GM18502 (cell line): Measurements from ENCODE around the gene ERBIN.
A peak's percentile ranks its signal among the peaks of the same experiment; 100 is the strongest.

Experiments
- ATAC-seq: cut with Tn5 transposase; IDR thresholded peaks from one replicate; pipeline ENCODE4 v1.9.1; 2021; ENCODE audit warnings: mild to moderate bottlenecking; ENCODE audit not compliant: unreplicated experiment, poor library complexity

ERBIN gene

GRCh38 chr5:65916066-65916465 is 10.3 kb upstream of the ERBIN start:
- no peak for ATAC-seq

DNA sequence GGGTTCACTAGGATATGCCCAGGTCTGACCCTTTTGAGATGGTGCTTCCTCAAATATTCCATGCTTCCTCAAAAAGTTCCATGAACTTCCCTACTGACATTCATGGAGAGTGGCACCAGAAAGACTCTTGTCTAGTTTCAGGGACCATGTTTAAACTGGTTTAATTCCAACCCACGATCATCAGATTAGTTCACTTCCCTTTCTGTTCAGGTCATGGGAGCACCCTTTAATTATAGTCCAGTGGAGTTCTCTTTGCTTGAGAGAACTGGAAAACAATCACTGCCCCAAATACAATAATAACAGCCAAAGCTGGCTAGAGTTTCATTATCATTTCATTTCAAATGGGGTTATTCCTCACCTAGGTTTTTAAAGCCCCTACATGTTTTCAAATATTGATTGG is 9.7 kb upstream of the ERBIN start:
- ATAC-seq = no peak

DNA sequence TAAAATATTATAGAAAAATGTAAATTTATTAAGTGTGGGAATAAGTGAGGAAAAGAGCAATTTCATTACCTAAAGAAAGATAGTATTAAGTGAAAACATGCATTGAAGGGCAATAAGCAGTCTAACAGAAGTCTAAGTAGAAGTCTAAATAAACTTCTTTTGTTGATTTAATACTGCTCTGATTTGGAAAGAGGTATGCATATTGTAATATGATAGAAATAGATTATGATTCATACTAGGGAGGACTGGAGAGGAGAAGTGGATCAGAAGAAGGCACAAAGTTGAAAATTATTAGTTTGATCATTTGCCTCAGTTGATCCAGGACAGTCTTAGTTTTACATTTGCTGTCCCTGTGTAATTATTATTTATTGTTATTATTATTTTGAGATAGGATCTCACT is 6.6 kb upstream of the ERBIN start:
- no peak for ATAC-seq

- ATAC-seq = no peak
Observed at GRCh38 chr5:65923339-65923738, 3.0 kb upstream of the ERBIN start.

GRCh38 chr5:65924366-65925043 is 1.9 kb upstream of the ERBIN start:
- ATAC-seq = peak; percentile 12

DNA sequence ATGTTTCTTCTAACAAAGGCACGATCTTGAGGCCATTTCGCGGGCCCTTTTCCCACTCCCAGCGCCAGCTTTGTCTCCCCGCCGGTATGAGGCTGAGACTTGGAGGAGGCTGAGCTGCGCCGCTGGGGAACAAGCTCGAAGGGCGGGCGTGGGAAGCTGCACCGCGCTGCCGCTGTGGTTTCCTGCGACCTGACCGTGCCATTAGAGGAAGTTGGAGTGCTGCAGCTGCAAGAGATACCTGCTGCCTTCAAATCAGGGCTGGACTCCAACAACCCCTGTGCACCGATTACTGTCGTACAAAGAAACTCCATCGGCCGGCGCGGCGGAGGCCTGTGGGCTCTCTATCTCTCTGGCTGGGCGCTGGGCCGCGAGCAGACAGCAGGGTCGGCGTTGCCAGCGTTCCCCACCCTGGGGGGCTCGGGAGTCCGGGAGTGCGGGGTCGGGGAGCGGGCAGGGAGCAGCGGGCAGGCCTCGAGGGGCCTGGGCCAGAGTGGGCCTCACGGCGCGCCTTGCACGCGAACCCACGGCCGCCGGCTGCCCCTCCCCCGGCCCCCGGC is 1.3 kb upstream of the ERBIN start:
- ATAC-seq = peak; percentile 67

GRCh38 chr5:65925601-65926275 is 637 bp upstream of the ERBIN start:
- ATAC-seq = peak; percentile 70

DNA sequence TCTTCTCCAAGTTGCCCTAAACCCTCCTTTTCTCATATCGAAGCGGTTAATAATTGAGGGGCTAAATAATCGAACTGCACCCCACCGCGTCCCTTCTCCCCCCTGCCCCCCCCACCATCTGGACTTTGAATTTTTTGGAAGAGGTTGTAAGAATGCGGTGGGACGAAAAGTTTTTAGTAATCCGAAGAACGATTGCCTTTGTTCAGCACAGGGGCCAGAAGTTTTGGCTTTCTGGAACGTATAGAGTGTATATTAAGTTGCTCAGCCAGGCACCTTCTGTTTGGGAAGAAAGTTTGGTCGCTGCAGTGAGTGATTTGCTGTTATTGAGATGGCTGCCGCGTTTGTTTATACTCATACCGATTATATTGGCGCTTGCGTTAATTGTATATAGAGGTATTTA is 518 bp downstream of the ERBIN start:
- ATAC-seq = no peak

- peak; percentile 28 for ATAC-seq
Observed at GRCh38 chr5:65927503-65928321, 1.3 kb downstream of the ERBIN start.

GRCh38 chr5:65928322-65928752 is 2.0 kb downstream of the ERBIN start:
- ATAC-seq = no peak

DNA sequence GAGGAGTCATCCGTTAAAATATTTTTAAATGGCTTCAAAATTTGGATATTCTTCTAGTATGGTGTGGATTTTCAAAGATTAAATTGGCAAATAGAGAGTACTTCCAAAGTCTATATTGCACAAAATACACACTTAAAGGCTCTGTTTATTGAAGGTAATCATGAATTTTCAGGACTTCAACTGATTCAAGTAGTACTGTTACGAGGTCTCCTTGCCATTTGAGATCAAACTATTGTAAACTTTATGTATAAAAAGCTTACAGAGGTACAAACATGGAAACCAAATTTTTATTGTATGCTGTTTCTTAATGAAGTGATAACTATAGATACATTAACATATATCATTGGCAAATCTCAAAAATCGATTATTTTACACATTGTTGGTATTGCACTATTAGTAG is 2.5 kb downstream of the ERBIN start:
- no peak for ATAC-seq

DNA sequence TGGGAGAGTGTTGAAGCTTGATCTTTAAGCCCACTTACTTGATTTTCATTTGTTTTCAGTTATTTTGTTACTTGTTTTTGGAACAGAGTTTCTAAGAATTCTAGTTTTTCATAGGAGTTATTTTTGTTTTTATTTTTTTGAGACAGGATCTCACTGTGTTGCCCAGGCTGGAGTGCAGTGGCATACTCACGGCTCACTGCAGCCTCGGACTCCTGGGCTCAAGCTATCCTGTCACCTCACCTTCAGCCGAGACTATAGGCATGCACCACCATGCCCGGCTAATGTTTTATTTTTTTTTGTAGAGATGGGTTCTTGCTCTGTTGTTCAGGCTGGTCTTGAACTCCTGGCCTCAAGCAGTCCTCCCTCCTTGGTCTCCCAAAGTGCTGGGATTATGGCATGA is 6.3 kb downstream of the ERBIN start:
- no peak for ATAC-seq

DNA sequence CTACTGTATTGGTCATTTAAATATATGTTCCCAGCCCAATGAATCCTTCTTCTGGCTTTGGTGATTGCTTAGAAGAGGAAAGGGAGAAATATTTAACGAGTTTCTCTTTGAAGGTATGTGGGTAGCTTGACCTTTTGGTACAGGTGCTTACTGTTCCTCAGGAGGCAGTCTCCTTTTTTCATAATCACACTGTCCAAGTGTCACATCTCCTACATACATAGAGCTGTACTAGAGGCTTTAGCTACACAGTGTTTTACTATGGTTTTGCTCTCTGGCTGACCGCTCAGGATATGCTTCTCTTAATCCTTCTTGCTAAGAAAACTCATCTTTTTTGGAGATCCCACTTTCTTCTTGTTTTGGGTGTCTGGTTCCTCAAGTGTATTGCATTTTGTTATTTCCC is 6.9 kb downstream of the ERBIN start:
- no peak for ATAC-seq

- peak; percentile 83 for ATAC-seq
Observed at GRCh38 chr5:65938256-65938655, 11.9 kb downstream of the ERBIN start.

DNA sequence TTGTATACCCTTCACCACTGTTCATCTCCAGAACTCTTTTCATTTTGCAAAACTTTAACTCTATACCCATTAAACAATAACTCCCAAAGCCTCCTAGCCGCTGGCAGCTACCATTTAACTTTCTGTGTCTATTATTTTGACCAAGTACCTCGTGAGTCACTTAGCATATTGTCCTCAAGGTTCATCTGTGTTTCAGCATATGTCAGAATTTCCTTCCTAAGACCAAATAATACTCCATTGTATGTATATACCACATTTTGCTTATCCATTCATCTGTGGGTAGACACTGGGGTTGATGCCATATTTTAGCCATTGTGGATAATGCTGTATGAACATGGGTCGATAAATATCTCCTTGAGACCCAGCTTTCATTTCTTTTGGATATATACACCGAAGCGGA is 17.4 kb downstream of the ERBIN start:
- ATAC-seq = no peak

GRCh38 chr5:65946198-65946745 is 19.9 kb downstream of the ERBIN start:
- ATAC-seq = no peak

- ATAC-seq = no peak
Observed at GRCh38 chr5:65948115-65948747, 21.9 kb downstream of the ERBIN start.

GRCh38 chr5:65951330-65951729 is 25.0 kb downstream of the ERBIN start:
- ATAC-seq = no peak

GRCh38 chr5:65952259-65952658 is 25.9 kb downstream of the ERBIN start:
- ATAC-seq = no peak

- no peak for ATAC-seq
Observed at GRCh38 chr5:65954200-65954599, 27.8 kb downstream of the ERBIN start.
